Measurements from ENCODE around the gene STARD9. TPM values are rescaled to one million over a fixed set of nuclear protein-coding genes. Genes with fewer than 3 reads are reported as not detected.

STARD9 gene
- total and polyA plus RNA-seq, 2 of the 13 experiments (the other 11 are each of a cell fraction or from before 2014, with no cell fraction given), result 5.3 to 7.5 TPM

GRCh38 chr15:42576776-42577175 lies 1.4 kb downstream of the STARD9 start:
- Histone ChIP-seq H3K27me3 (ENCODE audit: control insufficient read depth in 1 of 2, insufficient read depth in 2 of 2, low read length in 2 of 2) (no peaks in the 10 kb centered on the region; a peak in 1 of 5 replicates), H3K79me2 (ENCODE audit: insufficient read depth, low read length) (peaks cover 6% of the 10 kb centered on the region), H3K4me1 (ENCODE audit: insufficient read depth, low read length) (peaks cover 43% of the 10 kb centered on the region), H4K20me1 (ENCODE audit: insufficient read depth, low read length) (no peaks in the 10 kb centered on the region), H3K9me3 (ENCODE audit: low read length) (no peaks in the 10 kb centered on the region), H3K27ac (ENCODE audit: extremely low read length, insufficient read depth, low read length) (no peak overlapping the region), H3K9ac (ENCODE audit: insufficient read depth, low read depth, low read length) (peak overlapping the region; percentile 74; the same call in 1 of the 2 replicates), H3K36me3 (replicated peaks in 1 of 2; ENCODE audit: control insufficient read depth in 1 of 2, insufficient read depth in 2 of 2, low read length in 2 of 2) (no peaks in the 10 kb centered on the region), H3K4me3 (replicated peaks in 1 of 3; ENCODE audit: insufficient read depth in 1 of 3, low read depth in 2 of 3, low read length in 3 of 3) (peak overlapping the region in 1 of 3 experiments; percentile 76; a peak in 3 of 6 replicates), H2AFZ (ENCODE audit: low read length) (no peak overlapping the region), H3K4me2 (ENCODE audit: low read depth, low read length) (peak overlapping the region; percentile 99)
- no peak for DNase-seq (ENCODE audit: low spot score)
- FAIRE-seq, result no peak
- ATAC-seq, result no peak
- in situ Hi-C loops (cut with HindIII; ENCODE audit: extremely low pct_ligation_motif_present, low pct_unique_long_range_greater_than_20kb) (no loop called here), intact Hi-C loops (cut with micrococcal nuclease; ENCODE audit: unreplicated experiment) (no loop called here)
- ChIA-PET POLR2A (interaction anchor here (2.2 kb wide), 1 partner anchor 14 kb away, joined by 20 read pairs; no protein-coding TSS in a partner anchor), CTCF (ENCODE audit: low intra/inter-chr PET ratio, low total read pairs) (interaction anchor here (2.0 kb wide), 1 partner anchor 15 kb away, joined by 4 read pairs; no protein-coding TSS in a partner anchor)
- BruUV-seq (replicated peaks), result TSS peak; percentile 61
- 88% methylated on average over 1 of the region's 1 CpG for WGBS (ENCODE audit: low lambda C conversion rate)
- no peak for TF ChIP-seq ZNF121 (CRISPR knock-in tag; IDR thresholded peaks at IDR 0.05)
- TF ChIP-seq ETV5 (CRISPR knock-in tag; IDR thresholded peaks at IDR 0.05; ENCODE audit: borderline replicate concordance), result no peak
- TF ChIP-seq, protein P1, sequence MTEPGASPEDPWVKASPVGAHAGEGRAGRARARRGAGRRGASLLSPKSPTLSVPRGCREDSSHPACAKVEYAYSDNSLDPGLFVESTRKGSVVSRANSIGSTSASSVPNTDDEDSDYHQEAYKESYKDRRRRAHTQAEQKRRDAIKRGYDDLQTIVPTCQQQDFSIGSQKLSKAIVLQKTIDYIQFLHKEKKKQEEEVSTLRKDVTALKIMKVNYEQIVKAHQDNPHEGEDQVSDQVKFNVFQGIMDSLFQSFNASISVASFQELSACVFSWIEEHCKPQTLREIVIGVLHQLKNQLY (CRISPR knock-in tag; IDR thresholded peaks at IDR 0.05), result no peak
- TF ChIP-seq NR2C2 (CRISPR knock-in tag; IDR thresholded peaks at IDR 0.05; ENCODE audit: borderline replicate concordance), result no peak
- TF ChIP-seq, protein P2, sequence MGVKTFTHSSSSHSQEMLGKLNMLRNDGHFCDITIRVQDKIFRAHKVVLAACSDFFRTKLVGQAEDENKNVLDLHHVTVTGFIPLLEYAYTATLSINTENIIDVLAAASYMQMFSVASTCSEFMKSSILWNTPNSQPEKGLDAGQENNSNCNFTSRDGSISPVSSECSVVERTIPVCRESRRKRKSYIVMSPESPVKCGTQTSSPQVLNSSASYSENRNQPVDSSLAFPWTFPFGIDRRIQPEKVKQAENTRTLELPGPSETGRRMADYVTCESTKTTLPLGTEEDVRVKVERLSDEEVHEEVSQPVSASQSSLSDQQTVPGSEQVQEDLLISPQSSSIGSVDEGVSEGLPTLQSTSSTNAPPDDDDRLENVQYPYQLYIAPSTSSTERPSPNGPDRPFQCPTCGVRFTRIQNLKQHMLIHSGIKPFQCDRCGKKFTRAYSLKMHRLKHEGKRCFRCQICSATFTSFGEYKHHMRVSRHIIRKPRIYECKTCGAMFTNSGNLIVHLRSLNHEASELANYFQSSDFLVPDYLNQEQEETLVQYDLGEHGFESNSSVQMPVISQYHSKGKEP (CRISPR knock-in tag; IDR thresholded peaks at IDR 0.05), result no peak
- no peak for TF ChIP-seq MAFK (conservative IDR thresholded peaks at IDR 0.05 in 1 of 2, IDR thresholded peaks at IDR 0.05 in 1 of 2; ENCODE audit: low read length in 2 of 2)
